Activated CD4-positive, alpha-beta T cell treated with anti-CD3 and anti-CD28 coated beads for 4 hours (primary cell): Measurements from ENCODE around the gene GJA4.

Experiments
- DNase-seq, 2 donors: peaks; one replicate each; pipeline ENCODE4 v3.0.0-alpha.2; 2020

GJA4 gene

GRCh38 chr1:34842073-34842472 lies 49.3 kb downstream of the GJA4 start:
- DNase-seq = no peak

DNA sequence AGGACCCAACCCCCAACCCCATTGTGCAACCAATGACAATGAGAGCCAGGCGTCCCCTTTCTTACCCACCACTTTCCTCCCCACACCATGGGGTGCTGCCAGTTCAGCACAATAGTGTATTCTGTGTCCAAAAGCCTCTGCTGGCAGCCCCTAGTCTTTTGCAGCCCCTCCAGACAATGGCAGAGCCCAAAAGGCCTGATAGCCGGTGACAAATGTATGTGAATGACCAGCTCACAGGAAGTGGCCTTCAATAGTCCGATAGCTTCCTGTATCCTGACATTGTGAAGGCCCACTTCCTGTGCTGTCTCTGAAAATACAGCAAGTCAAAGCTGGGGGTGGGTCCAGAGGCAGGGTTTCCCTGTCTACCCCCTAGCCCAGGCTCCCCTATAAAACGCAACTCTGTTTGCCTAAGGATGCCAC lies 50.2 kb downstream of the GJA4 start:
- no peak for DNase-seq

GRCh38 chr1:34843392-34844251 lies 50.8 kb downstream of the GJA4 start:
- DNase-seq = no peak

DNA sequence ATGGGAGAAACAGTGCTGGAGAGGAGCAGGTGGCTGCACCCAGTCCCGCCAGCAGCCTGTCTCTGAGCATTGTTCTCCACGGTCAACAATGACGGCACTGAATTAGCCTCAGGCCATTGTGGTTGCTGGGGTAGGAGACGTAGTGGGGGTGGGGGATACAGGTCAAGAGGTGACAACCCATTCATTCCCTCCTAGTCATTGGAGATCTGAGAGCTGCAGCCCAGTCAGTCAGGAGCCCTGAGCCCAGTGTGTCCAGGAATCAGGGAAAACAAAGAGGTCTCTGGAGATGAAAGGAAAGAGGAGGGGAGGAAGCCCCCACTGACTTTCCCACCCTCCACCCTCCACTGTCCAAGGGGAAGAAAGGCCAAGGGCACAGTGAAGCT lies 51.4 kb downstream of the GJA4 start:
- DNase-seq = no peak
